Stimulated activated CD4-positive, alpha-beta T cell treated with anti-CD3 and anti-CD28 coated beads, Interleukin-15, amount 100 ng/mL, for 24 hours (primary cell): ENCODE measurements around the gene LRIG1.
A peak's percentile ranks its signal among the peaks of the same experiment; 100 is the strongest.

ENCODE experiments used
- DNase-seq: peaks from one replicate; pipeline ENCODE4 v3.0.0-alpha.2; 2020

The LRIG1 gene

GRCh38 chr3:66398228-66399025 lies 102.4 kb downstream of the LRIG1 start:
- DNase-seq = no peak

- DNase-seq = no peak
Observed at GRCh38 chr3:66397745-66398144, 103.1 kb downstream of the LRIG1 start.

- no peak for DNase-seq
Observed at GRCh38 chr3:66396888-66397287, 103.9 kb downstream of the LRIG1 start.

GRCh38 chr3:66396161-66396760 lies 104.6 kb downstream of the LRIG1 start:
- DNase-seq = no peak

GRCh38 chr3:66395635-66396034 lies 105.2 kb downstream of the LRIG1 start:
- no peak for DNase-seq

- no peak for DNase-seq
Observed at GRCh38 chr3:66394753-66395249, 106.0 kb downstream of the LRIG1 start.

- DNase-seq = peak; percentile 47
Observed at GRCh38 chr3:66394019-66394752, 106.6 kb downstream of the LRIG1 start.

GRCh38 chr3:66393333-66394005 lies 107.4 kb downstream of the LRIG1 start:
- no peak for DNase-seq

GRCh38 chr3:66392966-66393332 lies 107.9 kb downstream of the LRIG1 start:
- DNase-seq = no peak

- DNase-seq = no peak
Observed at GRCh38 chr3:66392512-66392911, 108.3 kb downstream of the LRIG1 start.

- no peak for DNase-seq
Observed at GRCh38 chr3:66390013-66390412, 110.8 kb downstream of the LRIG1 start.

GRCh38 chr3:66386925-66387650 lies 113.7 kb downstream of the LRIG1 start:
- DNase-seq = no peak

- DNase-seq = no peak
Observed at GRCh38 chr3:66386011-66386924, 114.6 kb downstream of the LRIG1 start.

- DNase-seq = no peak
Observed at GRCh38 chr3:66385066-66385465, 115.8 kb downstream of the LRIG1 start.

- no peak for DNase-seq
Observed at GRCh38 chr3:66383998-66384745, 116.7 kb downstream of the LRIG1 start.

GRCh38 chr3:66383023-66383422 lies 117.8 kb downstream of the LRIG1 start:
- DNase-seq = no peak

- DNase-seq = no peak
Observed at GRCh38 chr3:66382142-66382541, 118.7 kb downstream of the LRIG1 start.

GRCh38 chr3:66381626-66382025 lies 119.2 kb downstream of the LRIG1 start:
- DNase-seq = no peak

GRCh38 chr3:66380200-66380932 lies 120.5 kb downstream of the LRIG1 start:
- DNase-seq = no peak

GRCh38 chr3:66379565-66379964 lies 121.3 kb downstream of the LRIG1 start:
- DNase-seq = no peak
